ENCODE measurements around the gene LRRC26. TPM values are rescaled to one million over a fixed set of nuclear protein-coding genes. Genes with fewer than 3 reads are reported as not detected.

LRRC26 gene
- total and polyA plus RNA-seq, 4 donors, result 0.12 to 5.2 (median 0.57) TPM

- no peak for TF ChIP-seq CTCF (IDR thresholded peaks at IDR 0.05; ENCODE audit: control extremely low read depth, extremely low read depth)
- no peak overlapping the region for H3K9ac ChIP-seq (ENCODE audit: insufficient read depth in 1 of 2, low read length in 2 of 2)
- WGBS, 2 donors, result 80% methylated on average over 13 of the region's 13 CpGs
- DNase-seq (no peak), ATAC-seq (ENCODE audit: insufficient read depth, low FRiP score) (no peak)
- peaks cover 0 to 33% (median 6%) of the 10 kb centered on the region in 4 donors for H3K36me3 ChIP-seq (ENCODE audit: control insufficient read depth in 4 of 4, insufficient read depth in 4 of 4, low read length in 4 of 4)
- no peaks in the 10 kb centered on the region for H3K27me3 ChIP-seq (ENCODE audit: control insufficient read depth in 3 of 3, insufficient read depth in 3 of 3, low read length in 2 of 3)
- H3K4me1 ChIP-seq (ENCODE audit: control insufficient read depth in 5 of 5, insufficient read depth in 5 of 5, low read length in 5 of 5), result peaks cover 0 to 5% (median 2%) of the 10 kb centered on the region in 5 donors
- no peak overlapping the region for H3K4me3 ChIP-seq
- no peak overlapping the region for H3K27ac ChIP-seq (ENCODE audit: low read depth in 1 of 2, low read length in 1 of 2)
- no peaks in the 10 kb centered on the region for H3K9me3 ChIP-seq (ENCODE audit: control insufficient read depth in 4 of 4, insufficient read depth in 3 of 4, low read length in 3 of 4)
Measured at GRCh38 chr9:137211532-137211931, 41.7 kb upstream of the LRRC26 start.

GRCh38 chr9:137206602-137207001 lies 36.8 kb upstream of the LRRC26 start:
- Histone ChIP-seq H3K4me3 (no peak overlapping the region), H3K9me3 (ENCODE audit: control insufficient read depth in 4 of 4, insufficient read depth in 3 of 4, low read length in 3 of 4) (peaks cover 0 to 2% (median 0%) of the 10 kb centered on the region in 4 donors), H3K36me3 (ENCODE audit: control insufficient read depth in 4 of 4, insufficient read depth in 4 of 4, low read length in 4 of 4) (peaks cover 0 to 14% (median 8%) of the 10 kb centered on the region in 4 donors), H3K9ac (ENCODE audit: insufficient read depth in 1 of 2, low read length in 2 of 2) (no peak overlapping the region), H3K4me1 (ENCODE audit: control insufficient read depth in 5 of 5, insufficient read depth in 5 of 5, low read length in 5 of 5) (peaks cover 3 to 26% (median 23%) of the 10 kb centered on the region in 5 donors), H3K27ac (ENCODE audit: low read depth in 1 of 2, low read length in 1 of 2) (no peak overlapping the region), H3K27me3 (ENCODE audit: control insufficient read depth in 3 of 3, insufficient read depth in 3 of 3, low read length in 2 of 3) (no peaks in the 10 kb centered on the region)
- no peak for ATAC-seq (ENCODE audit: insufficient read depth, low FRiP score)
- DNase-seq, result no peak
- no peak for TF ChIP-seq CTCF (IDR thresholded peaks at IDR 0.05; ENCODE audit: control extremely low read depth, extremely low read depth)
- 77 to 85% methylated on average over 7 of the region's 7 CpGs for WGBS, 2 donors

GRCh38 chr9:137205126-137206069 lies 35.5 kb upstream of the LRRC26 start, which contains the start of the genes NDOR1 and TMEM203:
NDOR1 (plus strand) TSS chr9:137205700; CDS start chr9:137205778, 78 bp downstream.
TMEM203 (minus strand) TSS chr9:137205648; CDS start chr9:137205414, 234 bp downstream.
- Histone ChIP-seq H3K9me3 (ENCODE audit: control insufficient read depth in 4 of 4, insufficient read depth in 3 of 4, low read length in 3 of 4) (peaks cover 0 to 2% (median 0%) of the 10 kb centered on the region in 4 donors), H3K9ac (ENCODE audit: insufficient read depth in 1 of 2, low read length in 2 of 2) (peak within 1 kb of the TSS; percentile 33 to 65), H3K27me3 (ENCODE audit: control insufficient read depth in 3 of 3, insufficient read depth in 3 of 3, low read length in 2 of 3) (no peaks in the 10 kb centered on the region), H3K27ac (ENCODE audit: low read depth in 1 of 2, low read length in 1 of 2) (peak within 1 kb of the TSS; percentile 75 to 87), H3K36me3 (ENCODE audit: control insufficient read depth in 4 of 4, insufficient read depth in 4 of 4, low read length in 4 of 4) (peaks cover 0 to 14% (median 8%) of the 10 kb centered on the region in 4 donors), H3K4me3 (peak within 1 kb of the TSS; percentile 95), H3K4me1 (ENCODE audit: control insufficient read depth in 5 of 5, insufficient read depth in 5 of 5, low read length in 5 of 5) (peaks cover 3 to 30% (median 28%) of the 10 kb centered on the region in 5 donors)
- TF ChIP-seq CTCF (IDR thresholded peaks at IDR 0.05; ENCODE audit: control extremely low read depth, extremely low read depth), result no peak
- DNase-seq (peak; percentile 91 to 93 (median 91)), ATAC-seq (ENCODE audit: insufficient read depth, low FRiP score) (peak; percentile 63)
- 0 to 1% methylated on average over 77 to 98 of the region's 98 CpGs for WGBS, 2 donors

Data from lung (tissue), 12 donors.